ENCODE measurements around the gene MRPL24. TPM values are rescaled to one million over a fixed set of nuclear protein-coding genes. Genes with fewer than 3 reads are reported as not detected.

Gene MRPL24
- total and polyA plus RNA-seq, 2 of the 4 experiments (the other 2 are of a cell fraction) = 68.8 to 99.5 TPM

- POLR2A ChIA-PET (ENCODE audit: unreplicated experiment) = no interaction called here
- ATAC-seq (ENCODE audit: low read depth) = no peak
- H4K8ac ChIP-seq (ENCODE audit: low read depth in 2 of 2, low read length in 2 of 2) = peak overlapping the region; percentile 93 to 96
- dilution Hi-C loops (cut with HindIII; ENCODE audit: low sequenced_read_pairs, unreplicated experiment) = no loop called here
- DNase-seq = peak; percentile 63
- H3K14ac ChIP-seq (replicated peaks; ENCODE audit: low read depth, low read length) = peak overlapping the region; percentile 99
- intact Hi-C loops (cut with micrococcal nuclease) = no loop called here
- H3K9me3 ChIP-seq (ENCODE audit: control insufficient read depth, insufficient read depth, low read length) = no peaks in the 10 kb centered on the region
- H2BK15ac ChIP-seq (ENCODE audit: low read depth, low read length) = peak overlapping the region; percentile 97; the same call in 2 of the 3 replicates
- peaks cover 8% of the 10 kb centered on the region; the same call in 1 of the 2 replicates for H3K36me3 ChIP-seq (ENCODE audit: control insufficient read depth, insufficient read depth, low read length)
- CTCF ChIA-PET = no interaction called here
- peak overlapping the region; percentile 95 for H2BK120ac ChIP-seq (ENCODE audit: low read depth, low read length)
- H3K27me3 ChIP-seq (ENCODE audit: control insufficient read depth, insufficient read depth, low read length) = no peaks in the 10 kb centered on the region
- H3K56ac ChIP-seq (ENCODE audit: extremely low read depth, insufficient read depth, low read length) = peak overlapping the region; percentile 91
- no TSS peak for BruUV-seq (replicated peaks)
- H2BK5ac ChIP-seq (ENCODE audit: low read depth, low read length, poor library complexity, severe bottlenecking) = peak overlapping the region; percentile 98
- peaks cover 16 to 68% of the 10 kb centered on the region in 2 experiments for H3K79me1 ChIP-seq (ENCODE audit: low read depth in 1 of 2, low read length in 2 of 2)
- peak overlapping the region; percentile 78 for H3K9ac ChIP-seq (ENCODE audit: low read depth, low read length)
- peak overlapping the region; percentile 73 for H3K18ac ChIP-seq (ENCODE audit: low read depth, low read length)
- peaks cover 25% of the 10 kb centered on the region; the same call in 1 of the 2 replicates for H3K9me1 ChIP-seq (ENCODE audit: insufficient read depth, low read length)
- WGBS, 2 experiments (ENCODE audit: extremely low coverage in 2 of 2, insufficient read length in 1 of 2) = no CpG with 5 or more reads among the region's 9 CpGs
- TF ChIP-seq MXI1 (IDR thresholded peaks at IDR 0.05; ENCODE audit: borderline replicate concordance, low read depth, low read length) = 0 out of 2 replicates have a peak, but pooled peaks have one; percentile 25
- peak; percentile 64 for TF ChIP-seq CEBPB (IDR thresholded peaks at IDR 0.05; ENCODE audit: low read depth, low read length)
- TF ChIP-seq FOS (IDR thresholded peaks at IDR 0.05; ENCODE audit: low read depth, low read length) = no peak
- TF ChIP-seq USF2 (IDR thresholded peaks at IDR 0.05; ENCODE audit: low read depth, low read length) = peak; percentile 76
- H3K4ac ChIP-seq (ENCODE audit: low read depth, low read length) = peak overlapping the region; percentile 98
- peak overlapping the region; percentile 90 for H4K5ac ChIP-seq (ENCODE audit: low read depth, low read length)
- peak overlapping the region; percentile 83 for H2AK5ac ChIP-seq (ENCODE audit: low read depth, low read length)
- H2AK9ac ChIP-seq (replicated peaks; ENCODE audit: low read depth, low read length, poor library complexity) = peak overlapping the region; percentile 100
- H4K91ac ChIP-seq (ENCODE audit: insufficient read depth, low read depth, low read length) = peak overlapping the region; percentile 99
- peak overlapping the region; percentile 49 for H2AFZ ChIP-seq (replicated peaks; ENCODE audit: low read length, poor library complexity)
- peak overlapping the region; percentile 95 for H3K27ac ChIP-seq (ENCODE audit: insufficient read depth, low read length)
- peak overlapping the region; percentile 97 for H3K23ac ChIP-seq (ENCODE audit: low read depth, low read length)
- peaks cover 35% of the 10 kb centered on the region for H3K4me1 ChIP-seq (ENCODE audit: control insufficient read depth, insufficient read depth, low read length)
- peak overlapping the region; percentile 74 for H2BK20ac ChIP-seq (ENCODE audit: low read depth, low read length)
- 0 out of 2 replicates have a peak, but pooled peaks cover 11% of the 10 kb centered on the region for H4K20me1 ChIP-seq (ENCODE audit: insufficient read depth, low read length)
- peak overlapping the region; percentile 93 for H3K4me2 ChIP-seq (ENCODE audit: low read depth, low read length)
- H3K4me3 ChIP-seq (ENCODE audit: insufficient read depth, low read depth, low read length) = peak overlapping the region; percentile 1
- in situ Hi-C loops (cut with MboI; ENCODE audit: low sequenced_read_pairs) = no loop called here
These were observed 8.0 kb upstream of the MRPL24 start for GRCh38 chr1:156748670-156749418.

Data from IMR-90 (cell line).